ENCODE measurements around the gene PPM1L. TPM values are rescaled to one million over a fixed set of nuclear protein-coding genes. Genes with fewer than 3 reads are reported as not detected.

Gene PPM1L
- total RNA-seq, 1 experiment from 2014 or later = 7.3 TPM

GRCh38 chr3:160812304-160812703 lies 56.3 kb downstream of the PPM1L start:
- Histone ChIP-seq H3T11ph (ENCODE audit: low read length) (no peak overlapping the region), H3K9me3 (ENCODE audit: control insufficient read depth, low read depth, low read length) (no peaks in the 10 kb centered on the region), H3K23me2 (ENCODE audit: insufficient read length, low read depth, low read length, poor library complexity, severe bottlenecking) (no peaks in the 10 kb centered on the region), H2BK5ac (ENCODE audit: insufficient read length, low read length) (no peak overlapping the region), H3K56ac (ENCODE audit: insufficient read length, low read depth, low read length) (no peak overlapping the region), H3K4ac (ENCODE audit: low read depth, low read length) (no peak overlapping the region), H2AFZ (ENCODE audit: low read length) (no peak overlapping the region), H4K5ac (ENCODE audit: insufficient read length, low read depth, low read length) (no peak overlapping the region), H3K14ac (ENCODE audit: insufficient read depth, low read length) (no peak overlapping the region), H3K27me3 (ENCODE audit: insufficient read depth, low read length) (no peaks in the 10 kb centered on the region), H2BK20ac (ENCODE audit: low read depth, low read length, poor library complexity, severe bottlenecking) (no peak overlapping the region), H4K20me1 (ENCODE audit: control insufficient read depth, insufficient read depth, insufficient read length) (no peaks in the 10 kb centered on the region), H3K23ac (ENCODE audit: insufficient read length, low read depth, low read length) (no peak overlapping the region), H3K4me2 (ENCODE audit: insufficient read depth, insufficient read length, low read length) (no peak overlapping the region), H2AK5ac (ENCODE audit: insufficient read length, low read length) (no peak overlapping the region), H3K4me1 (ENCODE audit: insufficient read depth, low read length) (no peaks in the 10 kb centered on the region; the same call in 1 of the 2 replicates), H2BK12ac (ENCODE audit: insufficient read length, low read depth, low read length) (no peak overlapping the region), H3K27ac (ENCODE audit: insufficient read length, low read depth, low read length) (no peak overlapping the region), H2BK15ac (ENCODE audit: low read depth, low read length) (no peak overlapping the region), H4K91ac (ENCODE audit: insufficient read length, low read depth, low read length) (no peak overlapping the region), H3K79me1 (ENCODE audit: insufficient read depth, low read depth, low read length, poor library complexity, severe bottlenecking) (no peaks in the 10 kb centered on the region), H4K8ac (replicated peaks; ENCODE audit: insufficient read length, low read depth, low read length) (no peak overlapping the region), H3K18ac (ENCODE audit: insufficient read length, low read depth, low read length) (no peak overlapping the region), H3K9ac (ENCODE audit: extremely low read depth, insufficient read length, low read length) (no peak overlapping the region), H2BK120ac (ENCODE audit: low read depth, low read length, poor library complexity, severe bottlenecking) (no peak overlapping the region), H3K79me2 (ENCODE audit: insufficient read depth, low read length) (no peaks in the 10 kb centered on the region; the same call in 1 of the 2 replicates)
- peaks cover 13 to 14% of the 10 kb centered on the region in 2 experiments for H3K4me1 Mint-ChIP-seq
- no peak overlapping the region for H3K4me3 Mint-ChIP-seq
- H3K36me3 Mint-ChIP-seq (ENCODE audit: insufficient read depth in 1 of 3, low read depth in 3 of 3) = no peaks in the 10 kb centered on the region
- WGBS (ENCODE audit: extremely low coverage, insufficient read length, low lambda C conversion rate) = no CpG with 5 or more reads among the region's 3 CpGs
- no peak for TF ChIP-seq CTCF (conservative IDR thresholded peaks at IDR 0.05)
- H3K9me3 Mint-ChIP-seq = no peaks in the 10 kb centered on the region
- DNase-seq = no peak
- no peaks in the 10 kb centered on the region for H3K27me3 Mint-ChIP-seq (ENCODE audit: low read depth)
- no peak overlapping the region for H3K27ac Mint-ChIP-seq
